SU-DHL-6 (cell line): ENCODE measurements around the gene GID4.

Source experiments
- CTCF ChIP-seq: fragments of 200-600 bp; sonication (generic); IDR thresholded peaks from one replicate; pipeline ENCODE4 v1.5.1; 2017; ENCODE audit warnings: antibody characterized with exemption, mild to moderate bottlenecking, low read length, moderate library complexity; ENCODE audit not compliant: insufficient read depth, poor library complexity, severe bottlenecking
- EZH2phosphoT487 ChIP-seq: fragments of 200-600 bp; sonication (generic), shearing (Covaris generic); conservative IDR thresholded peaks from 2 replicates; pipeline ENCODE4 v1.6.1; 2018; ENCODE audit warnings: mild to moderate bottlenecking, antibody characterized with exemption, low read length, moderate library complexity, mixed read lengths

DNA sequence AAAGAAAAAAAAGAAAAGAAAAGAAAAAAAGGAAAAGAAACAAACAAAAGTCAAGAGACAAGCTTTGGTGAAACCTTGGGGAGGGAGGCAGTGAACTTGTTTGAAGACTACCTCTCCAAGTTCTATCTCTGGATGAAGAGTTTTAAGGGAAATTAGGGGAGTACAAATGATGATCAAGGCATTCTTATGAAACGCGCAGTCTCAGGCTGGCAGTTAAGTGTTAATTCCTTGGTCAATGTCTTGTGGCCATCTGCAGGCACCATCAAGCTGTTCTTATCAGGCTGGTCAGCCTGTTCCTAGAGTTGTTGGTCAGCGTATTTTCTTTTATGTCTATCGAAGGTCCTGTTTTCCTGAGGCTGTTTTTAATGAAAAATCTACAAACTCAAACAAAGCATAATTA is 40.3 kb downstream of the GID4 start:
- no peak for TF ChIP-seq CTCF
- no peak for TF ChIP-seq EZH2phosphoT487
